GM12874 (cell line): ENCODE data around the gene FKBP7.

Source experiments
- CTCF ChIP-seq: IDR thresholded peaks from 2 replicates; pipeline ENCODE4 v1.5.1; 2011; ENCODE audit warnings: low read depth, mild to moderate bottlenecking, control low read depth, low read length, moderate library complexity; ENCODE audit not compliant: insufficient read depth

Gene FKBP7

GRCh38 chr2:178502751-178503150, 24.4 kb upstream of the FKBP7 start:
- TF ChIP-seq CTCF = no peak

- no peak for TF ChIP-seq CTCF
These were observed 21.2 kb upstream of the FKBP7 start for GRCh38 chr2:178499640-178500039.

- TF ChIP-seq CTCF = no peak
These were observed 19.7 kb upstream of the FKBP7 start for GRCh38 chr2:178498137-178498536.

GRCh38 chr2:178496049-178496448, 17.6 kb upstream of the FKBP7 start:
- no peak for TF ChIP-seq CTCF

GRCh38 chr2:178491612-178492011, 13.2 kb upstream of the FKBP7 start:
- no peak for TF ChIP-seq CTCF

GRCh38 chr2:178485356-178485755, 7.0 kb upstream of the FKBP7 start:
- TF ChIP-seq CTCF = no peak

GRCh38 chr2:178484245-178485041, 6.0 kb upstream of the FKBP7 start:
- TF ChIP-seq CTCF = no peak
